Measurements from ENCODE around the gene TOX3. TPM values are rescaled to one million over a fixed set of nuclear protein-coding genes. Genes with fewer than 3 reads are reported as not detected.

The TOX3 gene
- total RNA-seq, 1 donor from 2014 or later, result 54.8 TPM

DNA sequence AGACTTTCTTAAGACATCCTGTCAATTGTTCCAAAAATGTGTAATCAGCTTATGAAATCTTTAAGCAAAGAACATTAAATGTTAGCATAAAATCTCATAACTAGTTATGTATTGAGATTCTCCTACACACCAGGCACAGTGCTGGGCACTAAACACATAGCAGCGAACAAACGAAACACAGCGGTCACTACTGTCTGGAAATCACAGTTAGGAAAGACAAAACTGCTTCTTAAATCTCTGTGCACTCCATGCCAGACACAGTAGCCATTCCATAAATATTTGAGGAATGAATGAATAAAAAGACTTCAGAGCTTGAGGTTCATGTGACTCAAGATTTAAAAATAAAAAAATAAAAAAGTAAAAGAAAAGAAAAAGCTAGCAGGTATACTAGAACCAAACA, 20.1 kb downstream of the TOX3 start:
- Mint-ChIP-seq H3K36me3 (ENCODE audit: unreplicated experiment) (no peaks in the 10 kb centered on the region), H3K4me1 (ENCODE audit: low read depth, unreplicated experiment) (peaks cover 37% of the 10 kb centered on the region), H3K9me3 (ENCODE audit: unreplicated experiment) (no peaks in the 10 kb centered on the region), H3K27ac (ENCODE audit: unreplicated experiment) (no peak overlapping the region), H3K27me3 (ENCODE audit: unreplicated experiment) (no peaks in the 10 kb centered on the region), H3K4me3 (ENCODE audit: unreplicated experiment) (no peak overlapping the region)
- no peak for DNase-seq
- TF ChIP-seq, protein P1, sequence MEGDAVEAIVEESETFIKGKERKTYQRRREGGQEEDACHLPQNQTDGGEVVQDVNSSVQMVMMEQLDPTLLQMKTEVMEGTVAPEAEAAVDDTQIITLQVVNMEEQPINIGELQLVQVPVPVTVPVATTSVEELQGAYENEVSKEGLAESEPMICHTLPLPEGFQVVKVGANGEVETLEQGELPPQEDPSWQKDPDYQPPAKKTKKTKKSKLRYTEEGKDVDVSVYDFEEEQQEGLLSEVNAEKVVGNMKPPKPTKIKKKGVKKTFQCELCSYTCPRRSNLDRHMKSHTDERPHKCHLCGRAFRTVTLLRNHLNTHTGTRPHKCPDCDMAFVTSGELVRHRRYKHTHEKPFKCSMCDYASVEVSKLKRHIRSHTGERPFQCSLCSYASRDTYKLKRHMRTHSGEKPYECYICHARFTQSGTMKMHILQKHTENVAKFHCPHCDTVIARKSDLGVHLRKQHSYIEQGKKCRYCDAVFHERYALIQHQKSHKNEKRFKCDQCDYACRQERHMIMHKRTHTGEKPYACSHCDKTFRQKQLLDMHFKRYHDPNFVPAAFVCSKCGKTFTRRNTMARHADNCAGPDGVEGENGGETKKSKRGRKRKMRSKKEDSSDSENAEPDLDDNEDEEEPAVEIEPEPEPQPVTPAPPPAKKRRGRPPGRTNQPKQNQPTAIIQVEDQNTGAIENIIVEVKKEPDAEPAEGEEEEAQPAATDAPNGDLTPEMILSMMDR (IDR thresholded peaks at IDR 0.05; ENCODE audit: partially characterized antibody, unreplicated experiment), result no peak

DNA sequence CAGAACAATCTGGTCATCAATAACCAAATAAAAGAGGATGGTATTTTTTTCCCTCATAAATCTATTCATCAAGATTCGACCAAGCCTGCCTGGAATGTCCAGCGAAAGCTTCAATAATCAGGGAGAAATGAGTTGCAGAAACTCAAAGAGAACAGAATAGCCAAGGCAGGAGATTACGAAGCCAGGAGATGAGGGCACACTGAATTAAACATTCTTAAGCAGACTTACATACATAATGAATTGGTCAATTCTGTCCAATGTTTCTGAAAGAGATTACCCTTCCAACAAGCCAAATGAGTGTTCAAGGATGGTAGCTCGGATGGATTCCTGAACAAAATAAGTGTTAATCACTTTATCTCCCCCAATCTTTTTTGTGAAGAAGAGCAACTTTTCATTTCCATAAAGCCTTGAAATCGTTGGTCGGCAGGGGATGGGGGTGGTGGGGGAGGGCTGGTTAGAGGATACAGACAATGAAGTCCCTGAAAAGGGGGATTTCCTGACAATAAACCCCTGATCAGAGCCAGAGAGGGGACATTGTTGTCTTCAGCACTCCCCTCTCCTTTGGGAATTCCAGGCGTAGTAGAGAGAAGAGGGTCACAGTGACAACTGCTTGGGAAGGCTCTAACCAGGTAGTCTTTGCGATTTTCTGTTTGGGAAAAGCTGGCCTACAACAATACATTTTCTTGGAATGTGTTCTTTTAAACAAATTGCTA, 20.7 kb downstream of the TOX3 start:
- no peaks in the 10 kb centered on the region for H3K9me3 Mint-ChIP-seq (ENCODE audit: unreplicated experiment)
- no peak overlapping the region for H3K27ac Mint-ChIP-seq (ENCODE audit: unreplicated experiment)
- no peak overlapping the region for H3K4me3 Mint-ChIP-seq (ENCODE audit: unreplicated experiment)
- TF ChIP-seq, protein P1 (IDR thresholded peaks at IDR 0.05; ENCODE audit: partially characterized antibody, unreplicated experiment), result no peak
- no peaks in the 10 kb centered on the region for H3K27me3 Mint-ChIP-seq (ENCODE audit: unreplicated experiment)
- H3K4me1 Mint-ChIP-seq (ENCODE audit: low read depth, unreplicated experiment), result peaks cover 37% of the 10 kb centered on the region
- no peaks in the 10 kb centered on the region for H3K36me3 Mint-ChIP-seq (ENCODE audit: unreplicated experiment)
- DNase-seq, result no peak

- TF ChIP-seq, protein P1 (IDR thresholded peaks at IDR 0.05; ENCODE audit: partially characterized antibody, unreplicated experiment), result no peak
- H3K9me3 Mint-ChIP-seq (ENCODE audit: unreplicated experiment), result no peaks in the 10 kb centered on the region
- no peak overlapping the region for H3K4me3 Mint-ChIP-seq (ENCODE audit: unreplicated experiment)
- DNase-seq, result no peak
- H3K36me3 Mint-ChIP-seq (ENCODE audit: unreplicated experiment), result no peaks in the 10 kb centered on the region
- no peak overlapping the region for H3K27ac Mint-ChIP-seq (ENCODE audit: unreplicated experiment)
- H3K27me3 Mint-ChIP-seq (ENCODE audit: unreplicated experiment), result no peaks in the 10 kb centered on the region
- peaks cover 28% of the 10 kb centered on the region for H3K4me1 Mint-ChIP-seq (ENCODE audit: low read depth, unreplicated experiment)
These were observed 25.4 kb downstream of the TOX3 start for GRCh38 chr16:52521570-52521969.

DNA sequence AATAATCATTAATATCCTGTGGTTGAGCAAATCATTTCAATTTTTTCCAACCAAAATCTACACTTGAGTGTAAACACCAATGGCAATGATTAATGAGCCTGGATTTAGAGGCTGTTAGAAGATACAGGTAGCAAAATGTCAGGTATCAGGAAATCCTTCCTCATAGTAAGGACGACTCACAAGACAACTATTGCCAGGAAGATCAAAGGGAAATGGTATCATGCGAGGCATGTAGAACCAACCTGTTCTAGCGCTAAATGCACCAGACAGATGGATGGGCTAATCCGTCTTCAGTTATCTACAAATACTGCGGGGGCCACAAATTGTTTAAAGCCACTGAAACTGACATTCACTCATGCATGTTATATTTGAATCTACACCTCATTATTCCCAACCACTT, 28.1 kb downstream of the TOX3 start:
- H3K9me3 Mint-ChIP-seq (ENCODE audit: unreplicated experiment), result no peaks in the 10 kb centered on the region
- H3K4me1 Mint-ChIP-seq (ENCODE audit: low read depth, unreplicated experiment), result peaks cover 13% of the 10 kb centered on the region
- H3K4me3 Mint-ChIP-seq (ENCODE audit: unreplicated experiment), result no peak overlapping the region
- H3K27me3 Mint-ChIP-seq (ENCODE audit: unreplicated experiment), result no peaks in the 10 kb centered on the region
- H3K36me3 Mint-ChIP-seq (ENCODE audit: unreplicated experiment), result no peaks in the 10 kb centered on the region
- no peak for DNase-seq
- H3K27ac Mint-ChIP-seq (ENCODE audit: unreplicated experiment), result no peak overlapping the region
- TF ChIP-seq, protein P1 (IDR thresholded peaks at IDR 0.05; ENCODE audit: partially characterized antibody, unreplicated experiment), result no peak

- Mint-ChIP-seq H3K4me1 (ENCODE audit: low read depth, unreplicated experiment) (peaks cover 2% of the 10 kb centered on the region), H3K9me3 (ENCODE audit: unreplicated experiment) (no peaks in the 10 kb centered on the region), H3K27ac (ENCODE audit: unreplicated experiment) (no peak overlapping the region), H3K4me3 (ENCODE audit: unreplicated experiment) (no peak overlapping the region), H3K36me3 (ENCODE audit: unreplicated experiment) (no peaks in the 10 kb centered on the region), H3K27me3 (ENCODE audit: unreplicated experiment) (no peaks in the 10 kb centered on the region)
- TF ChIP-seq, protein P1 (IDR thresholded peaks at IDR 0.05; ENCODE audit: partially characterized antibody, unreplicated experiment), result no peak
- no peak for DNase-seq
These were observed 31.8 kb downstream of the TOX3 start for GRCh38 chr16:52515068-52515671.
